ENCODE data around the gene SLC24A5.

DNA sequence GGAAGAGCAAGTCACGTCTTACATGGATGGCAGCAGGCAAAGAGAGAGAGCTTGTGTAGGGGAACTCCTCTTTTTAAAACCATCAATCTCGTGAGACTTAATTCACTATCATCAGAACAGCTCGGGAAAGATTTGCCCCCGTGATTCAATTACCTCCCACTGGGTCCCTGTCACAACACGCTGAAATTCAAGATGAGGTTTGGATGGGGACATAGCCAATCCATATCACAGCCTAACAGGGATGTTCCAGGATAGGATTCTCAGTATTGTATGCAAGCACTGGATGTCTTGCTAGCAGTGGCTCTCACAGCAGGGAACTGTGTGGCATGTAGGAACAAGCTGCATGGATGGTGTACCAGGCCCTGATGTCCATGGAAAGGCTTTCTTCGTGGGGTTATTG lies 47.8 kb upstream of the SLC24A5 start:
- TF ChIP-seq POLR2A (IDR thresholded peaks at IDR 0.05): no peak
- TF ChIP-seq, protein P1, sequence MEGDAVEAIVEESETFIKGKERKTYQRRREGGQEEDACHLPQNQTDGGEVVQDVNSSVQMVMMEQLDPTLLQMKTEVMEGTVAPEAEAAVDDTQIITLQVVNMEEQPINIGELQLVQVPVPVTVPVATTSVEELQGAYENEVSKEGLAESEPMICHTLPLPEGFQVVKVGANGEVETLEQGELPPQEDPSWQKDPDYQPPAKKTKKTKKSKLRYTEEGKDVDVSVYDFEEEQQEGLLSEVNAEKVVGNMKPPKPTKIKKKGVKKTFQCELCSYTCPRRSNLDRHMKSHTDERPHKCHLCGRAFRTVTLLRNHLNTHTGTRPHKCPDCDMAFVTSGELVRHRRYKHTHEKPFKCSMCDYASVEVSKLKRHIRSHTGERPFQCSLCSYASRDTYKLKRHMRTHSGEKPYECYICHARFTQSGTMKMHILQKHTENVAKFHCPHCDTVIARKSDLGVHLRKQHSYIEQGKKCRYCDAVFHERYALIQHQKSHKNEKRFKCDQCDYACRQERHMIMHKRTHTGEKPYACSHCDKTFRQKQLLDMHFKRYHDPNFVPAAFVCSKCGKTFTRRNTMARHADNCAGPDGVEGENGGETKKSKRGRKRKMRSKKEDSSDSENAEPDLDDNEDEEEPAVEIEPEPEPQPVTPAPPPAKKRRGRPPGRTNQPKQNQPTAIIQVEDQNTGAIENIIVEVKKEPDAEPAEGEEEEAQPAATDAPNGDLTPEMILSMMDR (IDR thresholded peaks at IDR 0.05 in 4 of 5, conservative IDR thresholded peaks at IDR 0.05 in 1 of 5): no peak

Measured in gastrocnemius medialis (tissue), 4 donors.